ENCODE measurements around the gene INAFM1. TPM values are rescaled to one million over a fixed set of nuclear protein-coding genes. Genes with fewer than 3 reads are reported as not detected.

INAFM1 gene
- total and polyA plus RNA-seq, 9 of the 15 experiments (the other 6 are each of a cell fraction or from before 2014, with no cell fraction given), result 0.71 to 30.9 (median 3.1) TPM

- POLR2A ChIA-PET, result interaction anchor here (0.6 to 2.4 kb wide), 2 partner anchors 12 to 85 kb away, joined by 3 to 17 read pairs; no protein-coding TSS in a partner anchor
- FAIRE-seq (no peak), DNase-seq (ENCODE audit: extremely low read depth in 1 of 4, low spot score in 3 of 4) (no peak)
These were observed 35.5 kb upstream of the INAFM1 start for GRCh38 chr19:47239152-47239551.

More at GRCh38 chr19:47239152-47239551, 35.5 kb upstream of the INAFM1 start:
- BruUV-seq (replicated peaks), result no TSS peak
- Histone ChIP-seq H4K20me1 (replicated peaks; ENCODE audit: control insufficient read depth, insufficient read depth, low read length) (no peaks in the 10 kb centered on the region), H2AFZ (ENCODE audit: low read depth, low read length) (no peak overlapping the region), H3K27me3 (ENCODE audit: control insufficient read depth in 2 of 2, insufficient read depth in 2 of 2, low read length in 2 of 2) (no peaks in the 10 kb centered on the region), H3K4me1 (replicated peaks in 1 of 2; ENCODE audit: control insufficient read depth in 2 of 2, insufficient read depth in 2 of 2, low read length in 2 of 2) (peaks cover 25 to 46% of the 10 kb centered on the region in 2 experiments; a peak in 4 of 5 replicates), H3K27ac (ENCODE audit: extremely low read depth, low read depth, low read length) (no peak overlapping the region), H3K9me3 (replicated peaks; ENCODE audit: control insufficient read depth, insufficient read depth, low read depth, low read length) (no peaks in the 10 kb centered on the region), H3K4me3 (no peak overlapping the region), H3K36me3 (ENCODE audit: control insufficient read depth, insufficient read depth, low read length) (no peaks in the 10 kb centered on the region), H3K9me1 (ENCODE audit: control insufficient read depth, insufficient read depth, low read length) (no peaks in the 10 kb centered on the region), H3K79me2 (ENCODE audit: control insufficient read depth, insufficient read depth, low read length) (no peaks in the 10 kb centered on the region), H3K9ac (ENCODE audit: insufficient read depth in 1 of 2, low read depth in 2 of 2, low read length in 2 of 2) (no peak overlapping the region), H3K4me2 (ENCODE audit: insufficient read depth, low read length) (no peak overlapping the region)
- intact Hi-C loops (cut with micrococcal nuclease) (no loop called here), in situ Hi-C loops (cut with MboI) (no loop called here)
- TF ChIP-seq RBM14 (IDR thresholded peaks at IDR 0.05; ENCODE audit: borderline replicate concordance, insufficient read depth, low read depth, low read length) (no peak), ZBTB7A (IDR thresholded peaks at IDR 0.05; ENCODE audit: borderline replicate concordance, control insufficient read depth, low read depth, low read length) (no peak), FOSL1 (tag; conservative IDR thresholded peaks at IDR 0.05) (no peak), SMC3 (conservative IDR thresholded peaks at IDR 0.05; ENCODE audit: insufficient read depth, low read depth, low read length) (no peak), OTX1 (CRISPR knock-in tag; IDR thresholded peaks at IDR 0.05) (no peak), TOE1 (IDR thresholded peaks at IDR 0.05; ENCODE audit: borderline replicate concordance) (no peak), TOE1 (CRISPR knock-in tag; IDR thresholded peaks at IDR 0.05; ENCODE audit: borderline replicate concordance, low read depth) (no peak), NONO (IDR thresholded peaks at IDR 0.05; ENCODE audit: low read depth in 2 of 2, low read length in 1 of 2) (no peak), ERF (CRISPR knock-in tag; IDR thresholded peaks at IDR 0.05) (no peak), PKNOX1 (IDR thresholded peaks at IDR 0.05) (no peak), SNRNP70 (optimal IDR thresholded peaks at IDR 0.05; ENCODE audit: low read depth, low read length) (no peak), ARID2 (IDR thresholded peaks at IDR 0.05) (no peak), ZNF282 (CRISPR knock-in tag; IDR thresholded peaks at IDR 0.05) (no peak)
- TF ChIP-seq, protein P1, sequence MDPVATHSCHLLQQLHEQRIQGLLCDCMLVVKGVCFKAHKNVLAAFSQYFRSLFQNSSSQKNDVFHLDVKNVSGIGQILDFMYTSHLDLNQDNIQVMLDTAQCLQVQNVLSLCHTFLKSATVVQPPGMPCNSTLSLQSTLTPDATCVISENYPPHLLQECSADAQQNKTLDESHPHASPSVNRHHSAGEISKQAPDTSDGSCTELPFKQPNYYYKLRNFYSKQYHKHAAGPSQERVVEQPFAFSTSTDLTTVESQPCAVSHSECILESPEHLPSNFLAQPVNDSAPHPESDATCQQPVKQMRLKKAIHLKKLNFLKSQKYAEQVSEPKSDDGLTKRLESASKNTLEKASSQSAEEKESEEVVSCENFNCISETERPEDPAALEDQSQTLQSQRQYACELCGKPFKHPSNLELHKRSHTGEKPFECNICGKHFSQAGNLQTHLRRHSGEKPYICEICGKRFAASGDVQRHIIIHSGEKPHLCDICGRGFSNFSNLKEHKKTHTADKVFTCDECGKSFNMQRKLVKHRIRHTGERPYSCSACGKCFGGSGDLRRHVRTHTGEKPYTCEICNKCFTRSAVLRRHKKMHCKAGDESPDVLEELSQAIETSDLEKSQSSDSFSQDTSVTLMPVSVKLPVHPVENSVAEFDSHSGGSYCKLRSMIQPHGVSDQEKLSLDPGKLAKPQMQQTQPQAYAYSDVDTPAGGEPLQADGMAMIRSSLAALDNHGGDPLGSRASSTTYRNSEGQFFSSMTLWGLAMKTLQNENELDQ (CRISPR knock-in tag; IDR thresholded peaks at IDR 0.05; ENCODE audit: borderline replicate concordance), result no peak
- TF ChIP-seq, protein P2, sequence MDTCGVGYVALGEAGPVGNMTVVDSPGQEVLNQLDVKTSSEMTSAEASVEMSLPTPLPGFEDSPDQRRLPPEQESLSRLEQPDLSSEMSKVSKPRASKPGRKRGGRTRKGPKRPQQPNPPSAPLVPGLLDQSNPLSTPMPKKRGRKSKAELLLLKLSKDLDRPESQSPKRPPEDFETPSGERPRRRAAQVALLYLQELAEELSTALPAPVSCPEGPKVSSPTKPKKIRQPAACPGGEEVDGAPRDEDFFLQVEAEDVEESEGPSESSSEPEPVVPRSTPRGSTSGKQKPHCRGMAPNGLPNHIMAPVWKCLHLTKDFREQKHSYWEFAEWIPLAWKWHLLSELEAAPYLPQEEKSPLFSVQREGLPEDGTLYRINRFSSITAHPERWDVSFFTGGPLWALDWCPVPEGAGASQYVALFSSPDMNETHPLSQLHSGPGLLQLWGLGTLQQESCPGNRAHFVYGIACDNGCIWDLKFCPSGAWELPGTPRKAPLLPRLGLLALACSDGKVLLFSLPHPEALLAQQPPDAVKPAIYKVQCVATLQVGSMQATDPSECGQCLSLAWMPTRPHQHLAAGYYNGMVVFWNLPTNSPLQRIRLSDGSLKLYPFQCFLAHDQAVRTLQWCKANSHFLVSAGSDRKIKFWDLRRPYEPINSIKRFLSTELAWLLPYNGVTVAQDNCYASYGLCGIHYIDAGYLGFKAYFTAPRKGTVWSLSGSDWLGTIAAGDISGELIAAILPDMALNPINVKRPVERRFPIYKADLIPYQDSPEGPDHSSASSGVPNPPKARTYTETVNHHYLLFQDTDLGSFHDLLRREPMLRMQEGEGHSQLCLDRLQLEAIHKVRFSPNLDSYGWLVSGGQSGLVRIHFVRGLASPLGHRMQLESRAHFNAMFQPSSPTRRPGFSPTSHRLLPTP (IDR thresholded peaks at IDR 0.05; ENCODE audit: borderline replicate concordance, extremely low read depth, insufficient read length), result no peak
- CTCF ChIA-PET (ENCODE audit: low intra/inter-chr PET ratio), result no interaction called here
- 80% methylated on average over 14 of the region's 16 CpGs for WGBS (ENCODE audit: insufficient coverage, low coverage, missing lambda C conversion rate)
- no peak for ATAC-seq

All from K562 (cell line).